Stimulated activated CD8-positive, alpha-beta memory T cell treated with anti-CD3 and anti-CD28 coated beads, Interleukin-7, amount 100 ng/mL, for 1 hour (primary cell): ENCODE measurements around the gene HTRA1.

ENCODE experiments used
- DNase-seq, 2 donors: peaks; one replicate each; pipeline ENCODE4 v3.0.0-alpha.2; 2020; ENCODE audit warnings: low read depth in 2 of 2

Gene HTRA1

GRCh38 chr10:122461367-122461728, at the start of gene HTRA1:
TSS of gene HTRA1 (plus strand) at chr10:122461553. CDS start at chr10:122461653, 100 bp downstream.
- DNase-seq, result no peak

GRCh38 chr10:122413327-122413726, 48.0 kb upstream of the HTRA1 start:
- DNase-seq, result no peak

DNA sequence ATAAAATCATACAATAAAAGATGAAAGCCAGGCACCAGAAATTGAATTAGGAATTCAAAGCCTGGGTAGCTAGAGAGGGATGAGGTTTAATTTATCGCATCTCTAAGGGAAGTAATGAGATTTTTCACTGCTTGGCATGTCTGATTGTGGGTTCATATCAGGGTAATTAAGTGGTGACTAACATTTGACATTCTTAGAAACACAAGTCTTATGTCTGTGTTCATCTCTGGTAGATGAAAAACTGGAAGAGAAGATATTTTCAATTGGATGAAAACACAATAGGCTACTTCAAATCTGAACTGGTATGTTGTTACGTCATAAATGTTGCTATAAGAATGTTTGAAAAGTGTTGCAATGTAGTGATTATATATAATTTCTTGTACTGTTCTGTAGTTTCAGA, 43.7 kb upstream of the HTRA1 start:
- DNase-seq, result no peak

DNA sequence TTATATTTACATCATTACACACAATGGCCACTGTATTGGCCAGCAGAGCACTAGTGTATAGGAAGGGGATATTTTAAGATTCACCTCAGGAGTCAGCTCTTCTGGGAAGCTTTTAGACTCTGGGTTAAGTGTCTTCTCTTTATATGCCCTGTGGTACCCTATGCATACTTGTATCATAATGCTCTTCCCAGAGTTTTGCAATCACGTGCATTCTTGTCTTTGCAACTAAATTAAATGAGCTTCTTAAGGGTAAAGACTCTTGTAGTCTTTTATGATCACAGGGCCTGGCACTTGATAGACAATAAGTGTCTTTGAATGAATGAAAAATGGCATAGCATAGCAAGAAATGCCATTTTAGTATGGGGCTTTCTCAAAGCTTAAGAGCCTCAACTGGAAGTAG, 42.3 kb upstream of the HTRA1 start:
- no peak for DNase-seq

GRCh38 chr10:122419876-122420623, 41.3 kb upstream of the HTRA1 start:
- no peak for DNase-seq

- no peak for DNase-seq
Measured at GRCh38 chr10:122420624-122421007, 40.7 kb upstream of the HTRA1 start.

DNA sequence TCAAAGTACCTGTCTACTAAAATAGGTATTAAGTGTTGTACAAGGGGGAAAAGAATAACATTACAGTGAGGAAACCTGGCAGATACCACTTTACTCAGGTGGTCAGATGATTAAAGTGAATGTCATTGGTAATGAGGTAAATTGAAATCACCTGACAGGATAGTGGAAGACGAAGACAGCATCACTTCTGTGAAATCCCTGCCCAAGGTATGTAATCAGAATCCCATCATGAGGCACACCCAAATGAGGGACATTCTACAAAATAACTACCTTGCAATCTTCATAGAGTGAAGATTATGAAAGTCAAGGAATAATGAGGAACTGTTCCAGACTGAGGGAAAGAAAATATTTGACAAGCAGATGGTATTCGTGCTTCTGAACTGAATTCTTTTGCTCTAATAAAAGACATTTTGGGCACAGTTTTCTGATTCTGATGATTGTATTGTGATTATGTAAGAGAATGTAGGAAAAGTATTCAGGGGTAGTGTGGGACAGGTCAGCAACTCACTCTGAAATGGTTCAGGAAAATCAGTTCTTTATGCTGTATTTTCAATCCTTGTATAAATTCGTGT, 40.2 kb upstream of the HTRA1 start:
- no peak for DNase-seq

GRCh38 chr10:122421742-122422141, 39.6 kb upstream of the HTRA1 start:
- DNase-seq, result no peak

GRCh38 chr10:122422266-122422989, 38.9 kb upstream of the HTRA1 start:
- peak in 1 of 2 donors; percentile 14 for DNase-seq

- DNase-seq, result no peak
Measured at GRCh38 chr10:122424059-122424458, 37.3 kb upstream of the HTRA1 start.

DNA sequence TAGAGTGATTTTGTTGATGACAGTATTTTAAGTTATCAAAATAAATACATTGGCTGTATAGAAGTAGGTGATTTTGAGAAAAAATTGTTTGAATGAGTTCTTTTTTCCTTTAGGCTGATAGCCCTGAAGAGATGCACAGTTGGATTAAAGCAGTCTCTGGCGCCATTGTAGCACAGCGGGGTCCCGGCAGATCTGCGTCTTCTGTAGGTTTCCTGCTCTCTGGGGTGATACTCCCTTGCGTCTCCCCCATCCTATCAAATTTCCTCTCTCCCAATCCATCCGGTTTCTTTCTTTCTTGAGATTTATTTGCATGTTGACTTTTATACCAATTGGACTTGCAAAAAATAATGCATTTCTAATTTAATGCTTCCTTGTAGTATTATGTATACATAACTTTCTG, 34.5 kb upstream of the HTRA1 start:
- DNase-seq, result no peak

DNA sequence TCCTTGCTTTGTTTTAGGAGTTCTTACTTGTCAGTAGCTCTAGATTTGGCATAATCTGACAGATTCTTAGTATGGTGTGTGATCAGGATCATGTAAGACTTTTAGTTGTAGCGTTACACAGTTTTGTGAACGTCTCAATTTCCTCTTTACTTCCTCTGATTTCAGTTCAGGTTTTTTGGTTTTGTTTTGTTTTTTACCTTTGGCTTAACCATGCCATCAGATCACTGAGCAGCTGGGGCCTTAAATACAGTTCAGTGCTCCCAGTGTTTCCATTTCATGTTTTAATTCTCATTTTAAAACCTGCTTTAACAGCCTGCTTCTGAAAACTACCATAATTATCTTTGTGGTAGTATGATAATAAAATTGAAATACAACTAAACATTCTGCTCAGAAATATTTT, 34.1 kb upstream of the HTRA1 start:
- no peak for DNase-seq

GRCh38 chr10:122435212-122435827, 26.0 kb upstream of the HTRA1 start:
- DNase-seq, result no peak

- no peak for DNase-seq
Measured at GRCh38 chr10:122441961-122442360, 19.4 kb upstream of the HTRA1 start.

GRCh38 chr10:122445469-122445868, 15.9 kb upstream of the HTRA1 start:
- DNase-seq, result no peak

GRCh38 chr10:122445904-122446303, 15.4 kb upstream of the HTRA1 start:
- DNase-seq, result no peak

GRCh38 chr10:122446668-122447423, 14.5 kb upstream of the HTRA1 start:
- no peak for DNase-seq

DNA sequence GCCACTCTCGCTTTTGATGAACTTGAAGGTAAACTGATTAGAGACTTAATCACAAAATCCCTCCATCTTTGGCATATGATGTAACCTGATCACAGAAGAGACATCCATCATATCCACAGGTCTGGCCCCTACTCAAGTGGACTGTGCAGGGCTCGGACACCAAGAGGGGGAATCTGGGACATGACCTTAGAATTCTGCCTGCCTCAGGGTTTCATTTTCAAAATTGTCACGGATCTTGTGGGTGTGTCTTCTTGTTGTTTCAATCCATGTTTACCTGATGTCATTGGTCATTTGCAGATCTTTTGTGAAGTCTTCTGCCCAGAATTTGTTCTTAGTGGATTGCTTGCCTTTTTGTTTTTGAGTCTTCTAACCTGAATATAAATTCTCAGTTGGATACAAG, 12.8 kb upstream of the HTRA1 start:
- no peak for DNase-seq

DNA sequence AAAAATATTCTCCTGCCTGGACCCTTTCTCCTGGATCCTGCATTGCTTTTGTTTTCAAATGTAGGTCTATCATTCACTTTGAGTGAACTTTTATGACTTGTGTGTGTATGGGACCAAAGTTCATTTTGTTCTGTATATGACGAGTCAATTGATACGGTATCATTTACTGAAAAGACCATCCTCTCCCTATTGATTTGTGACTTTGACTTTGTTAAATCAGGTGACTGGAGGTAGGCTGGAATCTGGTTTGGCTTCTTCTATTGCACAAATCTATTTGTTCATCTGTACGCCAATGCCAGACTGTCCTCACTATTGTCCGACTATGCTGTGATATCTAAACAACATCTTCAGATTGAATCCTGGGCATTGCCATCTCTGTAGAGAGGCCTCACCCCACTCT, 12.2 kb upstream of the HTRA1 start:
- no peak for DNase-seq

GRCh38 chr10:122450353-122450990, 10.9 kb upstream of the HTRA1 start:
- no peak for DNase-seq

DNA sequence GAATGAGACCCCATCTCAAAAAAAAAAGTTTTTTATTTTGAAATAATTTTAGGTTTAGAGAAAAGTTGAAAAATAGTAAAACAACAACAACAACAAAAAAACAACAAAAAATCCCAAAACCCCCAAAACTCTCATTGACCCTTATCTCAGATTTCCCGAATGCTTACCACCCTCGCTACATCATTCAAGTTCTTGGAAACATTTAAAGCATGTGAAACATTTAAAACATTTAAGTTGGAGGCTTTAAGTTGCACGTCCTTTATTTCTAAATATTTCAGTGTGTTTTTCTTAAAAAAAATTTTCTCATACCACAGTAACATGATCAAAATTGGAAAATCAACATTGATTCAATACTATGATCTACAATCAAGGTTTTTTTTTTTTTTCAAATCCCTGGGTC, 7.3 kb upstream of the HTRA1 start:
- no peak for DNase-seq
